Panc1 (cell line): Measurements from ENCODE around the gene AFF4. TPM values are rescaled to one million over a fixed set of nuclear protein-coding genes. Genes with fewer than 3 reads are reported as not detected.

ENCODE experiments used
- ATAC-seq: fragments of 200-7000 bp; cut with Tn5 transposase; 2 replicates; pipeline ENCODE4 v1.9.1; 2020; ENCODE audit warnings: mild to moderate bottlenecking, moderate library complexity
- BruUV-seq: library from RNA; stranded (reverse); fragments of 400-500 nt; replicated peaks from 2 replicates; lab custom pipeline; 2021; lab: Mats Ljungman, UMichigan
- CTCF ChIA-PET: fragments of 300-600 bp; sonication (Branson Sonifier 250); formaldehyde crosslinking; loops from one replicate; lab custom pipeline; 2022; ENCODE audit warnings: antibody characterized with exemption; lab: Charles Lee
- POLR2A ChIA-PET: fragments of 300-600 bp; sonication (Branson Sonifier 250); formaldehyde crosslinking; loops from one replicate; lab custom pipeline; 2022; ENCODE audit warnings: antibody characterized with exemption; lab: Charles Lee
- DNase-seq: peaks from one replicate; pipeline ENCODE4 v3.0.0-alpha.2; 2010; ENCODE audit warnings: low read depth, low spot score
- H3K27ac ChIP-seq: 2 replicates; pipeline ENCODE4 v1.5.1; 2011; ENCODE audit warnings: mild to moderate bottlenecking, low read length, inconsistent platforms
- H3K27me3 ChIP-seq: fragments of 200-500 bp; sonication (Bioruptor generic); 2 replicates; pipeline ENCODE4 v1.6.0; 2014; ENCODE audit warnings: low read length, inconsistent platforms; ENCODE audit not compliant: control insufficient read depth, insufficient read depth
- H3K36me3 ChIP-seq: fragments of 200-500 bp; sonication (Bioruptor generic); 2 replicates; pipeline ENCODE4 v1.5.1; 2014; ENCODE audit warnings: inconsistent platforms, mild to moderate bottlenecking, low read length, moderate library complexity; ENCODE audit not compliant: control insufficient read depth, insufficient read depth
- H3K4me1 ChIP-seq: 2 replicates; pipeline ENCODE4 v1.5.1; 2011; ENCODE audit warnings: inconsistent platforms, mild to moderate bottlenecking, low read length, moderate library complexity; ENCODE audit not compliant: control insufficient read depth, insufficient read depth
- H3K4me3 ChIP-seq, 2 experiments: 2 replicates each; pipeline ENCODE4 v1.5.1; 2011 to 2012; ENCODE audit warnings: low read depth in 2 of 2, low read length in 2 of 2, mild to moderate bottlenecking in 2 of 2, inconsistent platforms in 1 of 2, moderate library complexity in 1 of 2
- H3K9me3 ChIP-seq: fragments of 200-500 bp; sonication (Bioruptor generic); 2 replicates; pipeline ENCODE4 v1.5.1; 2014; ENCODE audit warnings: low read depth, mild to moderate bottlenecking, inconsistent platforms, low read length, moderate library complexity; ENCODE audit not compliant: control insufficient read depth, insufficient read depth
- POLR2AphosphoS5 ChIP-seq: IDR thresholded peaks from 2 replicates; pipeline ENCODE4 v1.6.1; 2012; ENCODE audit warnings: mild to moderate bottlenecking, low read depth, low read length, moderate library complexity
- SIN3A ChIP-seq: IDR thresholded peaks from 2 replicates; pipeline ENCODE4 v1.6.1; 2012; ENCODE audit warnings: low read depth, mild to moderate bottlenecking, low read length, moderate library complexity, borderline replicate concordance; ENCODE audit not compliant: insufficient read depth
- TCF7L2 ChIP-seq: IDR thresholded peaks from 2 replicates; pipeline ENCODE4 v1.6.1; 2011; ENCODE audit warnings: mild to moderate bottlenecking, low read depth, low read length, inconsistent platforms
- in situ Hi-C: cut with HindIII; loops from 2 replicates; pipeline ENCODE4 v1.10.0; 2016; ENCODE audit warnings: low sequenced_read_pairs, low pct_unique_long_range_greater_than_20kb
- intact Hi-C: fragments of 100-400 bp; cut with micrococcal nuclease; formaldehyde crosslinking; loops from one replicate; pipeline ENCODE4 v1.10.0; 2022; ENCODE audit not compliant: unreplicated experiment
- total RNA-seq: library from RNA; stranded (reverse); gene quantifications from one replicate; pipeline ENCODE4 v1.2.1, GENCODE V29; 2021; ENCODE audit not compliant: unreplicated experiment
- TF ChIP-seq, protein P1 (sequence below): fragments of 450-650 bp; IDR thresholded peaks from 2 replicates; pipeline ENCODE4 v1.5.1; 2017; ENCODE audit warnings: mild to moderate bottlenecking
- TF ChIP-seq, protein P2 (sequence below), 2 experiments: IDR thresholded peaks; 2 replicates each; pipeline ENCODE4 v1.6.1; 2011 to 2012; ENCODE audit warnings: low read depth in 2 of 2, control low read depth in 1 of 2, low read length in 1 of 2, mild to moderate bottlenecking in 1 of 2, moderate library complexity in 1 of 2; ENCODE audit not compliant: insufficient read depth in 1 of 2

Gene AFF4
- total RNA-seq, 1 experiment from 2014 or later: 78.3 TPM

DNA sequence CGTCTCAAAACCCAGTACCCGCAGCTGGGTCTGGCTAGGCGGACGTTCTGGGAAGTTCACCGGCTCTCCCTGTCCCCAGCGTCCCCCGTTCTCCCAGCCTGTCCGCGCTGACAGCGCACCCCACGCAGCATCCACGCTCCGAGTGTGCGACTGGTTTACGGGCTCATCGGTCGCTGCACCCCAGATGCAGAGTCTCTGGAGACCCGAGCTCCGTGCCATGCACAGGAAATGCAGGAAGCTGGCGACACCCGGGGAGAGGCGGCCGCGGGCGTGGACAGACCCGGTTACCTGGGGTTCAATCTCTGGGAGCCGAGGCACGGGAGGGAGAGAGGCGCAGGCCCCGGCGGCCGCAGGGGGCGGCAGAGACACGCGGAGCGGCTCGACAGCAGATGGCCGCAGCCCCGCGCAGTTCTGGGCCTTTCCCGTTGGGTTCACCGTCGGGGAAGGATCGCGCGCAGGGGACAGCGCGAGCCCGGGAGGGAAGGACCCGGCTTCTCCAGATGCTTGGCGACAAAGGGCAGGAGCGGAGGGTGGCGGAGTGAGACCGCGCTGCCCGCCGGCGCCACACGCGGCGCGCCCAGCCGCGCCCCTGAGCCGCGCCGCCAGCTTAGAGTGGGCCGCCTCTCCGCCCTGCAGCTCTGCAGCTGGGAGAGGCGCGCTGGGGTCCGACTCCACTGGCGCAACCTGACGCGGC, 133.5 kb downstream of the AFF4 start:
- peak; percentile 30 for DNase-seq
- ChIA-PET POLR2A (interaction anchor here (0.5 kb wide), 1 partner anchor 220 kb away, joined by 4 read pairs; no protein-coding TSS in a partner anchor), CTCF (interaction anchor here (1.1 to 1.6 kb wide), 2 partner anchors 34 to 53 kb away, joined by 3 to 8 read pairs; no protein-coding TSS in a partner anchor)
- H3K4me3 ChIP-seq: peak overlapping the region; percentile 56 to 60
- TF ChIP-seq TCF7L2: no peak
- TF ChIP-seq, protein P1, sequence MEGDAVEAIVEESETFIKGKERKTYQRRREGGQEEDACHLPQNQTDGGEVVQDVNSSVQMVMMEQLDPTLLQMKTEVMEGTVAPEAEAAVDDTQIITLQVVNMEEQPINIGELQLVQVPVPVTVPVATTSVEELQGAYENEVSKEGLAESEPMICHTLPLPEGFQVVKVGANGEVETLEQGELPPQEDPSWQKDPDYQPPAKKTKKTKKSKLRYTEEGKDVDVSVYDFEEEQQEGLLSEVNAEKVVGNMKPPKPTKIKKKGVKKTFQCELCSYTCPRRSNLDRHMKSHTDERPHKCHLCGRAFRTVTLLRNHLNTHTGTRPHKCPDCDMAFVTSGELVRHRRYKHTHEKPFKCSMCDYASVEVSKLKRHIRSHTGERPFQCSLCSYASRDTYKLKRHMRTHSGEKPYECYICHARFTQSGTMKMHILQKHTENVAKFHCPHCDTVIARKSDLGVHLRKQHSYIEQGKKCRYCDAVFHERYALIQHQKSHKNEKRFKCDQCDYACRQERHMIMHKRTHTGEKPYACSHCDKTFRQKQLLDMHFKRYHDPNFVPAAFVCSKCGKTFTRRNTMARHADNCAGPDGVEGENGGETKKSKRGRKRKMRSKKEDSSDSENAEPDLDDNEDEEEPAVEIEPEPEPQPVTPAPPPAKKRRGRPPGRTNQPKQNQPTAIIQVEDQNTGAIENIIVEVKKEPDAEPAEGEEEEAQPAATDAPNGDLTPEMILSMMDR: peak; percentile 97
- no peak for TF ChIP-seq POLR2AphosphoS5
- peak overlapping the region; percentile 40 for H3K27ac ChIP-seq
- in situ Hi-C loops (no loop called here), intact Hi-C loops (loop anchor here (2.0 to 10.0 kb wide), 2 partner anchors 53 to 445 kb away; no protein-coding TSS in a partner anchor)
- peak; percentile 92 for ATAC-seq
- BruUV-seq: no TSS peak
- H3K9me3 ChIP-seq: no peaks in the 10 kb centered on the region
- no peaks in the 10 kb centered on the region for H3K36me3 ChIP-seq
- H3K27me3 ChIP-seq: no peaks in the 10 kb centered on the region
- H3K4me1 ChIP-seq: peaks cover 6% of the 10 kb centered on the region; the same call in 1 of the 2 replicates

DNA sequence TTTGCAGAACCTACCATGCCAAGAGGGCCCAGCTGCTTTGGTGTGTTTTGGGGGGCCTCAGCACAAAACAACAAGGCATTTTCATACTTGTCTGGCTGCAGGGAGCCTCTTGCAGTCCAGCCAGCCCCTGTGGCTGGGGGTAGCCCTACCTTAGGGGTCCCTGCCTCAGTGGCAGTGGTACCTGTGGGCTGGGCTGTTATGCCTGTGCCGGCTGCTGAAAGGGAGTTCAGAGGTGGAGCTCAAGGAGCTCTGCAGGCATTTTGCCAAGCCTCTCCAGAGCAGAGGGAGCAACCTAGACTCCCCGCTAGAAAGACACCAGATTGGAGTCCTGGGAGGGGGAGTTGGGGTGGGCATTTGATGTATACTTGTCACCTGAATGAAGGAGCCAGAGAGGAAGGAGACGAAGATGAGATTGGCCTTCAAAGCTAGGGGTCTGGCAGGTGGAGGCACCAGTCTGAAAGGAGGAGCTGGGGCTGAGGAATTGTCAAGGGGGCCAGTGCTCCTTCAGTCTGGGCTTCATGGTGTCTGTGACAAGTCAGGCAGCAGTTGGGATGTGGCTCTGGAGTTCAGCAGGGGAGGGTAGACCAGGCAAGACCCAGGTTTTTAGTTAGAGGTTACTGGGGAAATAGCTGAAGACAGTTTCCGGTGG, 134.5 kb downstream of the AFF4 start:
- ATAC-seq: no peak
- TF ChIP-seq, protein P2, sequence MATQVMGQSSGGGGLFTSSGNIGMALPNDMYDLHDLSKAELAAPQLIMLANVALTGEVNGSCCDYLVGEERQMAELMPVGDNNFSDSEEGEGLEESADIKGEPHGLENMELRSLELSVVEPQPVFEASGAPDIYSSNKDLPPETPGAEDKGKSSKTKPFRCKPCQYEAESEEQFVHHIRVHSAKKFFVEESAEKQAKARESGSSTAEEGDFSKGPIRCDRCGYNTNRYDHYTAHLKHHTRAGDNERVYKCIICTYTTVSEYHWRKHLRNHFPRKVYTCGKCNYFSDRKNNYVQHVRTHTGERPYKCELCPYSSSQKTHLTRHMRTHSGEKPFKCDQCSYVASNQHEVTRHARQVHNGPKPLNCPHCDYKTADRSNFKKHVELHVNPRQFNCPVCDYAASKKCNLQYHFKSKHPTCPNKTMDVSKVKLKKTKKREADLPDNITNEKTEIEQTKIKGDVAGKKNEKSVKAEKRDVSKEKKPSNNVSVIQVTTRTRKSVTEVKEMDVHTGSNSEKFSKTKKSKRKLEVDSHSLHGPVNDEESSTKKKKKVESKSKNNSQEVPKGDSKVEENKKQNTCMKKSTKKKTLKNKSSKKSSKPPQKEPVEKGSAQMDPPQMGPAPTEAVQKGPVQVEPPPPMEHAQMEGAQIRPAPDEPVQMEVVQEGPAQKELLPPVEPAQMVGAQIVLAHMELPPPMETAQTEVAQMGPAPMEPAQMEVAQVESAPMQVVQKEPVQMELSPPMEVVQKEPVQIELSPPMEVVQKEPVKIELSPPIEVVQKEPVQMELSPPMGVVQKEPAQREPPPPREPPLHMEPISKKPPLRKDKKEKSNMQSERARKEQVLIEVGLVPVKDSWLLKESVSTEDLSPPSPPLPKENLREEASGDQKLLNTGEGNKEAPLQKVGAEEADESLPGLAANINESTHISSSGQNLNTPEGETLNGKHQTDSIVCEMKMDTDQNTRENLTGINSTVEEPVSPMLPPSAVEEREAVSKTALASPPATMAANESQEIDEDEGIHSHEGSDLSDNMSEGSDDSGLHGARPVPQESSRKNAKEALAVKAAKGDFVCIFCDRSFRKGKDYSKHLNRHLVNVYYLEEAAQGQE (IDR thresholded peaks at IDR 0.05; ENCODE audit: insufficient read depth in 1 of 2, low read depth in 2 of 2, low read length in 1 of 2): no peak
- TF ChIP-seq TCF7L2 (no peak), SIN3A (no peak), POLR2AphosphoS5 (no peak)
- TF ChIP-seq, protein P1: no peak
- CTCF ChIA-PET: interaction anchor here (1.1 to 1.6 kb wide), 2 partner anchors 35 to 54 kb away, joined by 3 to 8 read pairs; no protein-coding TSS in a partner anchor
- H3K27me3 ChIP-seq: no peaks in the 10 kb centered on the region
- intact Hi-C loops (loop anchor here (10.0 kb wide), 1 partner anchor 444 kb away; no protein-coding TSS in a partner anchor), in situ Hi-C loops (no loop called here)
- H3K4me1 ChIP-seq: peaks cover 6% of the 10 kb centered on the region; the same call in 1 of the 2 replicates
- H3K4me3 ChIP-seq: peak overlapping the region in 1 of 2 experiments; percentile 60; a peak in 2 of 4 replicates
- no peak for DNase-seq
- no peaks in the 10 kb centered on the region for H3K9me3 ChIP-seq
- H3K27ac ChIP-seq: no peak overlapping the region; the same call in 1 of the 2 replicates
- POLR2A ChIA-PET: interaction anchor here (0.5 kb wide), 1 partner anchor 221 kb away, joined by 4 read pairs; no protein-coding TSS in a partner anchor
- H3K36me3 ChIP-seq: no peaks in the 10 kb centered on the region
- no TSS peak for BruUV-seq
